Gastrocnemius medialis (tissue), 4 donors: Measurements from ENCODE around the gene DNAL4. TPM values are rescaled to one million over a fixed set of nuclear protein-coding genes. Genes with fewer than 3 reads are reported as not detected.
A peak's percentile ranks its signal among the peaks of the same experiment; 100 is the strongest.
"Not testable (repeated sequence)": the region's sequence is repeated elsewhere in the genome, so short reads cannot be mapped to it uniquely, and the experiment has no call there.

ENCODE experiments used
- ATAC-seq, 2 donors: fragments of 150-250 bp; one replicate each; pipeline ENCODE4 v1.9.1; 2016
- DNase-seq, 2 donors: peaks; one replicate each; pipeline ENCODE4 v3.0.0-alpha.2; 2019
- H3K27ac ChIP-seq, 4 donors: fragments of 200-600 bp; sonication (generic); 1 replicate in 1 of 4; 2 replicates in 3 of 4; pipeline ENCODE4 v1.5.1; 2016 to 2018; ENCODE audit warnings: mild to moderate bottlenecking in 2 of 4, moderate library complexity in 1 of 4
- H3K27me3 ChIP-seq, 3 donors: fragments of 200-600 bp; sonication (generic) in 2 of 3; 1 replicate in 1 of 3; 2 replicates in 2 of 3; pipeline versions ENCODE4 v1.5.1 to v1.6.0; 2016 to 2019; ENCODE audit warnings: mild to moderate bottlenecking in 1 of 3, moderate library complexity in 1 of 3
- H3K36me3 ChIP-seq, 2 donors: fragments of 200-600 bp; sonication (generic) in 1 of 2; one replicate each; pipeline ENCODE4 v1.5.1; 2017 to 2018
- H3K4me1 ChIP-seq, 2 donors: fragments of 200-600 bp; sonication (generic) in 1 of 2; one replicate each; pipeline ENCODE4 v1.5.1; 2016 to 2017; ENCODE audit warnings: mild to moderate bottlenecking in 2 of 2
- H3K4me3 ChIP-seq, 4 donors: fragments of 200-600 bp; sonication (generic) in 3 of 4; 1 replicate in 1 of 4; 2 replicates in 3 of 4; pipeline ENCODE4 v1.5.1; 2016 to 2019; ENCODE audit warnings: mild to moderate bottlenecking in 2 of 4
- H3K9me3 ChIP-seq, 3 donors: fragments of 200-600 bp; sonication (generic) in 2 of 3; 1 replicate in 1 of 3; 2 replicates in 2 of 3; pipeline ENCODE4 v1.5.1; 2016 to 2019
- CTCF ChIP-seq, 5 experiments: fragments of 450-650 bp in 3 of 5; fragments of 200-600 bp in 2 of 5; sonication (generic) in 2 of 5; IDR thresholded peaks in 4 of 5; conservative IDR thresholded peaks in 1 of 5; 1 replicate in 4 of 5; 2 replicates in 1 of 5; pipeline ENCODE4 v1.5.1; 2016 to 2019; ENCODE audit warnings: antibody characterized with exemption in 5 of 5, mild to moderate bottlenecking in 3 of 5, moderate library complexity in 3 of 5
- POLR2A ChIP-seq, 2 donors: fragments of 450-650 bp; IDR thresholded peaks; one replicate each; pipeline ENCODE4 v1.6.1; 2017; ENCODE audit warnings: antibody characterized with exemption in 2 of 2, mild to moderate bottlenecking in 2 of 2, moderate library complexity in 2 of 2
- in situ Hi-C, 4 donors: fragments of 200-750 bp; cut with MboI; loops; one replicate each; pipeline versions ENCODE4 v1.15.0 to v1.8.0; 2017; ENCODE audit warnings: low sequenced_read_pairs in 4 of 4
- intact Hi-C: fragments of 100-400 bp; cut with DNase I; formaldehyde crosslinking; loops from one replicate; pipeline ENCODE4 v1.15.1; 2023; ENCODE audit warnings: low total_unique reads
- total RNA-seq, 4 donors: library from RNA; depleted of rRNA; stranded (reverse); fragments of >200 nt; gene quantifications; one replicate each; pipeline versions ENCODE4 v1.1.0 to v1.2.3, GENCODE V29; 2016

The DNAL4 gene
- total RNA-seq, 4 donors from 2014 or later, result 5.7 to 7.2 (median 6.7) TPM

DNA sequence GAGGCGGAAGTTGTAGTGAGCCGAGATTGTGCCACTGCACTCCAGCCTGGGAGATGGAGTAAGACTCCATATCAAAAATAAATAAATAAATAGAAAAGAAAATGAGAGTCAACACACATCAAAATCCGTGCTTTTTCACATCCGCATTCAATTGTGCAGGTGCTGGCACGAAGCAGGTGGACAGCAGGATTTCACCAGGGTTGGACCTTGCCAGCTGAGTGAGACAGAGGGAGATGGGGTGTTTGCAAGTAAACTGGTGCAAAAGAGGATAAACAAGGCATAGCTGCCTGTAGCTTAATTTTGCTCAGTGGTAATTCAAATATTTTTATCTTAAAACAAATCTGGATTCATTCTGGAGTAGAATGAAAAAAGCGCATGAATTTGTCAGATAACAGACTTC is 23.3 kb upstream of the DNAL4 start:
- H3K27ac ChIP-seq, result no peak overlapping the region
- peaks cover 5 to 8% (median 7%) of the 10 kb centered on the region in 3 donors for H3K27me3 ChIP-seq
- no peak for DNase-seq
- H3K9me3 ChIP-seq, result no peaks in the 10 kb centered on the region
- no peak for ATAC-seq
- in situ Hi-C loops (no loop called here), intact Hi-C loops (no loop called here)
- H3K36me3 ChIP-seq, result no peaks in the 10 kb centered on the region
- H3K4me3 ChIP-seq, result no peak overlapping the region
- no peaks in the 10 kb centered on the region for H3K4me1 ChIP-seq
- no peak for TF ChIP-seq POLR2A (IDR thresholded peaks at IDR 0.05)
- TF ChIP-seq CTCF (IDR thresholded peaks at IDR 0.05 in 4 of 5, conservative IDR thresholded peaks at IDR 0.05 in 1 of 5), result no peak

DNA sequence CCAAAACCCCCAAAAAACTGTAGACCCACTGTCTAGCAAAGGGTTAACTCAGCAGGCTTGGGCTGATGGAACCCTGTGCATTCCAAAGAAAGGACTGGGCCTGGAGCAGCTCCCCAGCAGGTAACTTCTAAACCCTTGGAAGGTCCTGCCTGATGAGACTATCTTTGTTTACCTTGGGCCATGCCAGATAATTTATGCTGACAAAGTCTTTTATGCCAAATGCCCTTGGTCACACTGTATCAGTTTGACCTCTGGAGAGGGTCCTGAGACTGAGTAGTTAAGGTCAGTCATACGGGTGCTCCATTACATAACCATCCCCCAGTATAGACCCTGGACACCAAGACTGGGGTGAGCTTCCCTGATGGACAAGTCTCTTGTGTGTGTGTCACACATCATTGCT is 21.9 kb upstream of the DNAL4 start:
- Histone ChIP-seq H3K4me1 (no peaks in the 10 kb centered on the region), H3K9me3 (no peaks in the 10 kb centered on the region), H3K27ac (no peak overlapping the region), H3K36me3 (no peaks in the 10 kb centered on the region), H3K4me3 (no peak overlapping the region), H3K27me3 (peaks cover 5 to 10% (median 7%) of the 10 kb centered on the region in 3 donors)
- DNase-seq (no peak), ATAC-seq (no peak)
- intact Hi-C loops (no loop called here), in situ Hi-C loops (no loop called here)
- TF ChIP-seq POLR2A (IDR thresholded peaks at IDR 0.05) (no peak), CTCF (IDR thresholded peaks at IDR 0.05 in 4 of 5, conservative IDR thresholded peaks at IDR 0.05 in 1 of 5) (no peak)

DNA sequence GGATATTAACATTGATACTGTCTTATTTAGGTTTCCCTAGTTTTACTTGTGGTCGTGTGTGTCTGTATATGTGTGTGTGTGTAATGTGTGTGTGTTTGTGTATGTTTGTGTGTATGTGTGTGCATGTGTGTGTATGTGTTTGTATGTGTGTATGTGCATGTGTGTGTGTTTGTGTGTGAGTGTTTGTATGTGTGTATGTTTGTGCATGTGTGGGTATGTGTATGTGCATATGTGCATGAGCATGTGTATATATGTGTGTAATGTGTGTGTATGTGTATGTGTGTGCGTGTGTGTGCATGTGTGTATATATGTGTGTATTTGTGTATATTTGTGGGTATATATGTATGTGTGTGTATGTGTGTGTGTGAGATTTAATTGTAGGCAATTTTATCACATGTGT is 17.3 kb upstream of the DNAL4 start:
- DNase-seq (no peak), ATAC-seq (no peak)
- intact Hi-C loops, result no loop called here

GRCh38 chr22:38805041-38805593 is 11.2 kb upstream of the DNAL4 start:
- intact Hi-C loops, H3K4me3 ChIP-seq, H3K36me3 ChIP-seq, H3K9me3 ChIP-seq, DNase-seq, ATAC-seq, H3K27ac ChIP-seq, H3K4me1 ChIP-seq, in situ Hi-C loops: not testable (repeated sequence)
- peaks cover 10 to 25% (median 12%) of the 10 kb centered on the region in 3 donors for H3K27me3 ChIP-seq

More for the DNA sequence above, 17.3 kb upstream of the DNAL4 start:
- TF ChIP-seq CTCF (IDR thresholded peaks at IDR 0.05 in 4 of 5, conservative IDR thresholded peaks at IDR 0.05 in 1 of 5), result no peak
- Histone ChIP-seq H3K27ac (no peak overlapping the region), H3K27me3 (peaks cover 5 to 22% (median 10%) of the 10 kb centered on the region in 3 donors), H3K4me3 (no peak overlapping the region), H3K4me1 (no peaks in the 10 kb centered on the region), H3K9me3 (no peaks in the 10 kb centered on the region), H3K36me3 (no peaks in the 10 kb centered on the region)
- in situ Hi-C loops, result no loop called here

- Histone ChIP-seq H3K36me3 (no peaks in the 10 kb centered on the region), H3K27ac (no peak overlapping the region), H3K27me3 (peaks cover 10 to 23% (median 12%) of the 10 kb centered on the region in 3 donors), H3K4me3 (no peak overlapping the region), H3K4me1 (peaks cover 0 to 8% of the 10 kb centered on the region in 2 donors), H3K9me3 (no peaks in the 10 kb centered on the region)
- intact Hi-C loops (loop anchor here (5.0 kb wide), 1 partner anchor 40 kb away; the partner anchor contains the start of gene NPTXR), in situ Hi-C loops (no loop called here)
- DNase-seq (peak; percentile 46 to 85), ATAC-seq (peak; percentile 94 to 99)
- TF ChIP-seq CTCF (IDR thresholded peaks at IDR 0.05 in 4 of 5, conservative IDR thresholded peaks at IDR 0.05 in 1 of 5) (no peak), POLR2A (IDR thresholded peaks at IDR 0.05) (no peak)
Measured at GRCh38 chr22:38802671-38803121, 8.8 kb upstream of the DNAL4 start.
